DMS79 treated with DMSO at 0.1 percent for 48 hours (cell line): ENCODE results near the gene LYPD5.
"Not testable (repeated sequence)": the region's sequence is repeated elsewhere in the genome, so short reads cannot be mapped to it uniquely, and the experiment has no call there.

Experiments
- DNase-seq: peaks from one replicate; lab custom pipeline; 2025; lab: John Stamatoyannopoulos, UW

The LYPD5 gene

GRCh38 chr19:43806401-43806800, 4.2 kb upstream of the LYPD5 start:
- DNase-seq, result not testable (repeated sequence)

GRCh38 chr19:43804432-43804831, 2.2 kb upstream of the LYPD5 start:
- no peak for DNase-seq

- no peak for DNase-seq
These were observed 2.6 kb downstream of the LYPD5 start for GRCh38 chr19:43799502-43800142.

- DNase-seq, result peak; percentile 81
These were observed 3.5 kb downstream of the LYPD5 start for GRCh38 chr19:43798546-43799409.

- DNase-seq, result no peak
These were observed 4.2 kb downstream of the LYPD5 start for GRCh38 chr19:43798026-43798545.

- DNase-seq, result no peak
These were observed 4.7 kb downstream of the LYPD5 start for GRCh38 chr19:43797556-43797955.

GRCh38 chr19:43797118-43797517, 5.1 kb downstream of the LYPD5 start:
- DNase-seq, result no peak

- no peak for DNase-seq
These were observed 11.7 kb downstream of the LYPD5 start for GRCh38 chr19:43790587-43790986.

GRCh38 chr19:43789029-43789428, 13.2 kb downstream of the LYPD5 start:
- no peak for DNase-seq

GRCh38 chr19:43786665-43787064, 15.6 kb downstream of the LYPD5 start:
- DNase-seq, result no peak

- peak; percentile 72 for DNase-seq
These were observed 17.1 kb downstream of the LYPD5 start for GRCh38 chr19:43784981-43785808.

- no peak for DNase-seq
These were observed 17.8 kb downstream of the LYPD5 start for GRCh38 chr19:43784241-43784980.

GRCh38 chr19:43783636-43784035, 18.6 kb downstream of the LYPD5 start:
- no peak for DNase-seq

GRCh38 chr19:43782689-43783231, 19.5 kb downstream of the LYPD5 start:
- no peak for DNase-seq

- DNase-seq, result no peak
These were observed 20.0 kb downstream of the LYPD5 start for GRCh38 chr19:43782311-43782660.

GRCh38 chr19:43781630-43782310, 20.5 kb downstream of the LYPD5 start:
- DNase-seq, result no peak

- no peak for DNase-seq
These were observed 21.3 kb downstream of the LYPD5 start, which contains the start of gene KCNN4 for GRCh38 chr19:43780706-43781525. KCNN4 (minus strand) TSS chr19:43780973; CDS start chr19:43780861, 112 bp downstream.

GRCh38 chr19:43779820-43780219, 22.4 kb downstream of the LYPD5 start:
- DNase-seq, result no peak

- no peak for DNase-seq
These were observed 23.0 kb downstream of the LYPD5 start for GRCh38 chr19:43779147-43779819.
